HCT116 (cell line): ENCODE measurements around the gene GRIA1. TPM values are rescaled to one million over a fixed set of nuclear protein-coding genes. Genes with fewer than 3 reads are reported as not detected.

Source experiments
- ATAC-seq: fragments of 200-7000 bp; cut with Tn5 transposase; 2 replicates; pipeline ENCODE4 v1.9.1; 2020; ENCODE audit warnings: mild to moderate bottlenecking, moderate library complexity
- BruUV-seq: library from RNA; stranded (reverse); fragments of 400-500 nt; replicated peaks from 2 replicates; lab custom pipeline; 2021; lab: Mats Ljungman, UMichigan
- CTCF ChIA-PET: fragments of 300-600 bp; sonication (Branson Sonifier 250); formaldehyde crosslinking; loops from one replicate; lab custom pipeline; 2021; ENCODE audit warnings: antibody characterized with exemption; lab: Charles Lee
- POLR2A ChIA-PET: fragments of 300-600, 350-600 bp; sonication (Branson Sonifier 250); formaldehyde crosslinking; loops from one replicate; lab custom pipeline; 2021; ENCODE audit warnings: antibody characterized with exemption; lab: Charles Lee
- RAD21 ChIA-PET, 2 experiments: fragments of 300-600 bp; sonication (Branson Sonifier 250); formaldehyde crosslinking; loops; one replicate each; lab custom pipeline; 2023; ENCODE audit warnings: low total read pairs in 2 of 2; ENCODE audit not compliant: uncharacterized antibody in 2 of 2, unreplicated experiment in 2 of 2, low non-redundant PET in 1 of 2; lab: Charles Lee
- DNase-seq: peaks from one replicate; pipeline ENCODE4 v3.0.0-alpha.2; 2010; ENCODE audit warnings: low read depth, low spot score
- H2AFZ ChIP-seq: fragments of 200-600 bp; shearing (Covaris generic), sonication (generic); 2 replicates; pipeline ENCODE4 v1.6.1; 2017; ENCODE audit warnings: low read depth, mixed run types, mixed read lengths, antibody characterized with exemption, low read length; ENCODE audit not compliant: poor library complexity, severe bottlenecking
- H3K27ac ChIP-seq: 2 replicates; pipeline ENCODE4 v1.5.1; 2012; ENCODE audit warnings: low read depth, low read length
- H3K27me3 ChIP-seq: fragments of 200-600 bp; sonication (generic); 2 replicates; pipeline ENCODE4 v1.6.1; 2016; ENCODE audit warnings: mixed run types, low read length, mixed read lengths; ENCODE audit not compliant: insufficient read depth
- H3K36me3 ChIP-seq, 2 experiments: fragments of 200-500 bp in 1 of 2; fragments of 200-600 bp in 1 of 2; sonication (Bioruptor generic) in 1 of 2; sonication (generic) in 1 of 2; 2 replicates each; pipeline versions ENCODE4 v1.5.1 to v1.6.1; 2014 to 2016; ENCODE audit warnings: low read length in 2 of 2, inconsistent platforms in 1 of 2, mixed read lengths in 1 of 2, mixed run types in 1 of 2; ENCODE audit not compliant: insufficient read depth in 2 of 2, control insufficient read depth in 1 of 2
- H3K4me1 ChIP-seq, 2 experiments: fragments of 200-600 bp in 1 of 2; sonication (generic) in 1 of 2; 2 replicates each; pipeline versions ENCODE4 v1.5.1 to v1.6.1; 2012 to 2017; ENCODE audit warnings: low read length in 2 of 2, inconsistent platforms in 1 of 2, mild to moderate bottlenecking in 1 of 2, mixed read lengths in 1 of 2, mixed run types in 1 of 2, moderate library complexity in 1 of 2; ENCODE audit not compliant: insufficient read depth in 2 of 2, control insufficient read depth in 1 of 2
- H3K4me2 ChIP-seq: fragments of 200-600 bp; sonication (generic); 2 replicates; pipeline ENCODE4 v1.6.1; 2017; ENCODE audit warnings: mixed run types, low read length, mixed read lengths
- H3K4me3 ChIP-seq, 2 experiments: fragments of 200-600 bp in 1 of 2; sonication (generic) in 1 of 2; replicated peaks in 1 of 2; 2 replicates each; pipeline ENCODE4 v1.5.1; 2011 to 2016; ENCODE audit warnings: low read length in 2 of 2, control low read depth in 1 of 2, low read depth in 1 of 2, mild to moderate bottlenecking in 1 of 2, mixed read lengths in 1 of 2, mixed run types in 1 of 2
- H3K79me2 ChIP-seq: fragments of 200-600 bp; sonication (generic); 2 replicates; pipeline ENCODE4 v1.6.1; 2017; ENCODE audit warnings: mild to moderate bottlenecking, mixed run types, low read length, moderate library complexity, mixed read lengths; ENCODE audit not compliant: insufficient read depth
- H3K9ac ChIP-seq: fragments of 200-600 bp; sonication (generic); 2 replicates; pipeline ENCODE4 v1.6.1; 2016; ENCODE audit warnings: low read length, mixed read lengths
- H3K9me2 ChIP-seq: fragments of 200-600 bp; sonication (generic), shearing (Covaris generic); 2 replicates; pipeline ENCODE4 v1.6.1; 2017; ENCODE audit warnings: mixed run types, mild to moderate bottlenecking, moderate library complexity; ENCODE audit not compliant: insufficient read depth
- H3K9me3 ChIP-seq, 2 experiments: fragments of 200-500 bp in 1 of 2; fragments of 200-600 bp in 1 of 2; sonication (Bioruptor generic) in 1 of 2; sonication (generic) in 1 of 2; 2 replicates each; pipeline ENCODE4 v1.6.1; 2014 to 2017; ENCODE audit warnings: low read length in 2 of 2, mixed read lengths in 2 of 2, inconsistent platforms in 1 of 2, low read depth in 1 of 2, mild to moderate bottlenecking in 1 of 2, mixed run types in 1 of 2, moderate library complexity in 1 of 2; ENCODE audit not compliant: control insufficient read depth in 1 of 2, insufficient read depth in 1 of 2
- H4K20me1 ChIP-seq: fragments of 200-600 bp; sonication (generic), shearing (Covaris generic); 2 replicates; pipeline ENCODE4 v1.6.1; 2017; ENCODE audit warnings: mixed run types, mild to moderate bottlenecking, moderate library complexity; ENCODE audit not compliant: insufficient read depth
- CBX3 ChIP-seq: IDR thresholded peaks from 2 replicates; pipeline ENCODE4 v1.6.1; 2012; ENCODE audit warnings: low read depth
- CTCF ChIP-seq, 3 experiments: fragments of 200-600 bp in 1 of 3; sonication (generic) in 1 of 3; IDR thresholded peaks in 2 of 3; conservative IDR thresholded peaks in 1 of 3; 2 replicates each; pipeline ENCODE4 v1.5.1; 2012 to 2017; ENCODE audit warnings: low read depth in 2 of 3, low read length in 2 of 3, antibody characterized with exemption in 1 of 3, borderline replicate concordance in 1 of 3, control low read depth in 1 of 3, mild to moderate bottlenecking in 1 of 3, mixed read lengths in 1 of 3, mixed run types in 1 of 3, moderate library complexity in 1 of 3; ENCODE audit not compliant: insufficient read depth in 1 of 3
- EGR1 ChIP-seq: IDR thresholded peaks from 2 replicates; pipeline ENCODE4 v1.6.1; 2012; ENCODE audit warnings: low read depth
- ELF1 ChIP-seq: IDR thresholded peaks from 2 replicates; pipeline ENCODE4 v1.6.1; 2012; ENCODE audit warnings: low read depth, borderline replicate concordance
- EZH2 ChIP-seq: fragments of 200-600 bp; sonication (generic); IDR thresholded peaks from 2 replicates; pipeline ENCODE4 v1.6.1; 2017; ENCODE audit warnings: antibody characterized with exemption, mixed run types
- FOSL1 ChIP-seq: IDR thresholded peaks from 2 replicates; pipeline ENCODE4 v1.6.1; 2012; ENCODE audit warnings: low read depth
- JUND ChIP-seq: IDR thresholded peaks from 2 replicates; pipeline ENCODE4 v1.6.1; 2012
- MAX ChIP-seq: IDR thresholded peaks from 2 replicates; pipeline ENCODE4 v1.6.1; 2012
- POLR2A ChIP-seq: IDR thresholded peaks from 2 replicates; pipeline ENCODE4 v1.7.0; 2011; ENCODE audit warnings: borderline replicate concordance; ENCODE audit not compliant: insufficient read depth, insufficient read length; ENCODE audit errors: extremely low read depth
- POLR2AphosphoS5 ChIP-seq: IDR thresholded peaks from 2 replicates; pipeline ENCODE4 v1.6.1; 2011; ENCODE audit warnings: mild to moderate bottlenecking, low read depth, low read length, moderate library complexity
- SP1 ChIP-seq: IDR thresholded peaks from 2 replicates; pipeline ENCODE4 v1.6.1; 2012; ENCODE audit warnings: low read depth
- TCF7L2 ChIP-seq: IDR thresholded peaks from 2 replicates; pipeline ENCODE4 v1.7.0; 2011; ENCODE audit warnings: borderline replicate concordance, inconsistent platforms; ENCODE audit not compliant: insufficient read depth, insufficient read length; ENCODE audit errors: extremely low read depth
- ZBTB33 ChIP-seq: IDR thresholded peaks from 2 replicates; pipeline ENCODE4 v1.6.1; 2011; ENCODE audit warnings: mild to moderate bottlenecking, low read length, moderate library complexity; ENCODE audit not compliant: insufficient replicate concordance; ENCODE audit errors: extremely low read depth
- ZNF274 ChIP-seq: fragments of 200-500 bp; sonication (Bioruptor generic); IDR thresholded peaks from 2 replicates; pipeline ENCODE4 v1.6.1; 2014; ENCODE audit warnings: mild to moderate bottlenecking, low read depth, low read length, inconsistent platforms
- intact Hi-C: fragments of 100-400 bp; cut with micrococcal nuclease; formaldehyde crosslinking; loops from 2 replicates; pipeline ENCODE4 v1.10.0; 2022
- total RNA-seq: library from RNA; stranded (reverse); gene quantifications from one replicate; pipeline ENCODE4 v1.2.1, GENCODE V29; 2021; ENCODE audit not compliant: unreplicated experiment

The GRIA1 gene
- total RNA-seq, 1 experiment from 2014 or later: not detected

- H3K4me2 ChIP-seq: no peak overlapping the region
- no TSS peak for BruUV-seq
- intact Hi-C loops: no loop called here
- no peak overlapping the region for H3K4me3 ChIP-seq
- H3K9me2 ChIP-seq: no peaks in the 10 kb centered on the region
- ATAC-seq: no peak
- H3K36me3 ChIP-seq: no peaks in the 10 kb centered on the region
- H3K9me3 ChIP-seq: no peaks in the 10 kb centered on the region
- H3K27ac ChIP-seq: no peak overlapping the region
- no peaks in the 10 kb centered on the region for H3K4me1 ChIP-seq
- RAD21 ChIA-PET: no interaction called here
- no peak overlapping the region for H3K9ac ChIP-seq
- no peaks in the 10 kb centered on the region for H4K20me1 ChIP-seq
- no peak overlapping the region for H2AFZ ChIP-seq
- POLR2A ChIA-PET: no interaction called here
- H3K79me2 ChIP-seq: no peaks in the 10 kb centered on the region
- peaks cover 7% of the 10 kb centered on the region for H3K27me3 ChIP-seq
- CTCF ChIA-PET: no interaction called here
- TF ChIP-seq EGR1 (no peak), EZH2 (no peak), ELF1 (no peak), JUND (no peak), CBX3 (no peak), ZBTB33 (no peak), SP1 (no peak), CTCF (IDR thresholded peaks at IDR 0.05 in 2 of 3, conservative IDR thresholded peaks at IDR 0.05 in 1 of 3; ENCODE audit: borderline replicate concordance in 1 of 3, insufficient read depth in 1 of 3, low read depth in 2 of 3, low read length in 2 of 3) (no peak), POLR2AphosphoS5 (no peak), POLR2A (no peak), FOSL1 (no peak), TCF7L2 (no peak), MAX (no peak), ZNF274 (no peak)
- TF ChIP-seq, all 23 proteins: peak for 0
- no peak for DNase-seq
These were observed 258.4 kb downstream of the GRIA1 start for GRCh38 chr5:153748823-153749222.
